ENCODE measurements around the gene DUSP16.

- no peak for TF ChIP-seq HDGF (IDR thresholded peaks at IDR 0.05; ENCODE audit: borderline replicate concordance)
- TF ChIP-seq BHLHE40 (IDR thresholded peaks at IDR 0.05; ENCODE audit: borderline replicate concordance): no peak
- TF ChIP-seq FOXM1 (IDR thresholded peaks at IDR 0.05; ENCODE audit: borderline replicate concordance): no peak
- TF ChIP-seq ZNF384 (IDR thresholded peaks at IDR 0.05): no peak
- no peak for TF ChIP-seq SUZ12 (IDR thresholded peaks at IDR 0.05)
- no peak for TF ChIP-seq SP1 (IDR thresholded peaks at IDR 0.05)
- no peak for TF ChIP-seq ELF4 (IDR thresholded peaks at IDR 0.05)
- TF ChIP-seq, protein P1, sequence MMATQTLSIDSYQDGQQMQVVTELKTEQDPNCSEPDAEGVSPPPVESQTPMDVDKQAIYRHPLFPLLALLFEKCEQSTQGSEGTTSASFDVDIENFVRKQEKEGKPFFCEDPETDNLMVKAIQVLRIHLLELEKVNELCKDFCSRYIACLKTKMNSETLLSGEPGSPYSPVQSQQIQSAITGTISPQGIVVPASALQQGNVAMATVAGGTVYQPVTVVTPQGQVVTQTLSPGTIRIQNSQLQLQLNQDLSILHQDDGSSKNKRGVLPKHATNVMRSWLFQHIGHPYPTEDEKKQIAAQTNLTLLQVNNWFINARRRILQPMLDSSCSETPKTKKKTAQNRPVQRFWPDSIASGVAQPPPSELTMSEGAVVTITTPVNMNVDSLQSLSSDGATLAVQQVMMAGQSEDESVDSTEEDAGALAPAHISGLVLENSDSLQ (IDR thresholded peaks at IDR 0.05): no peak
- TF ChIP-seq CTBP1 (IDR thresholded peaks at IDR 0.05; ENCODE audit: borderline replicate concordance): no peak
- no peak for TF ChIP-seq FOXK2 (IDR thresholded peaks at IDR 0.05)
- TF ChIP-seq ARNT (IDR thresholded peaks at IDR 0.05): no peak
Measured at GRCh38 chr12:12550277-12550676, 12.4 kb downstream of the DUSP16 start.

Measured in HEK293T (cell line).